Mesendoderm (in vitro differentiated cells): ENCODE data around the gene GPRC5B.

Experiments used
- DNase-seq: peaks from one replicate; pipeline ENCODE4 v3.0.0; 2013
- H2AK5ac ChIP-seq: 2 replicates; pipeline ENCODE4 v1.6.1; 2013; ENCODE audit warnings: low read length, inconsistent platforms
- H2BK120ac ChIP-seq: 2 replicates; pipeline ENCODE4 v1.6.1; 2013; ENCODE audit warnings: low read depth, mild to moderate bottlenecking, low read length, moderate library complexity, mixed read lengths
- H2BK15ac ChIP-seq: replicated peaks from 2 replicates; pipeline ENCODE4 v1.6.1; 2013; ENCODE audit warnings: low read depth, mild to moderate bottlenecking, moderate library complexity
- H2BK5ac ChIP-seq: 2 replicates; pipeline ENCODE4 v1.6.1; 2013; ENCODE audit warnings: low read length, inconsistent platforms
- H3K18ac ChIP-seq: 2 replicates; pipeline ENCODE4 v1.6.1; 2013; ENCODE audit warnings: mild to moderate bottlenecking, low read length, mixed read lengths
- H3K23ac ChIP-seq: one replicate; pipeline ENCODE4 v1.6.1; 2013; ENCODE audit warnings: low read length
- H3K27ac ChIP-seq: 2 replicates; pipeline ENCODE4 v1.5.1; 2013; ENCODE audit warnings: low read depth, mild to moderate bottlenecking, inconsistent platforms, low read length, moderate library complexity
- H3K27me3 ChIP-seq: 2 replicates; pipeline ENCODE4 v1.6.1; 2013; ENCODE audit warnings: low read length, control low read depth, mild to moderate bottlenecking, inconsistent platforms; ENCODE audit not compliant: insufficient read depth, poor library complexity
- H3K36me3 ChIP-seq: 2 replicates; pipeline ENCODE4 v1.6.1; 2013; ENCODE audit warnings: low read length, inconsistent platforms; ENCODE audit not compliant: control insufficient read depth, insufficient read depth
- H3K4ac ChIP-seq: one replicate; pipeline ENCODE4 v1.6.1; 2013; ENCODE audit warnings: low read depth, mild to moderate bottlenecking, low read length, moderate library complexity
- H3K4me1 ChIP-seq: 2 replicates; pipeline ENCODE4 v1.6.1; 2013; ENCODE audit warnings: low read depth, low read length, inconsistent platforms; ENCODE audit not compliant: control insufficient read depth
- H3K4me2 ChIP-seq: 2 replicates; pipeline ENCODE4 v1.6.1; 2013; ENCODE audit warnings: low read length
- H3K4me3 ChIP-seq: 2 replicates; pipeline ENCODE4 v1.5.1; 2013; ENCODE audit warnings: mild to moderate bottlenecking, low read length
- H3K56ac ChIP-seq: one replicate; pipeline ENCODE4 v1.6.1; 2013; ENCODE audit warnings: low read length
- H3K79me1 ChIP-seq: 2 replicates; pipeline ENCODE4 v1.6.1; 2013; ENCODE audit warnings: low read length, inconsistent platforms
- H3K79me2 ChIP-seq: 2 replicates; pipeline ENCODE4 v1.6.1; 2013; ENCODE audit warnings: mild to moderate bottlenecking, low read length; ENCODE audit not compliant: control insufficient read depth, insufficient read depth
- H3K9ac ChIP-seq: 2 replicates; pipeline ENCODE4 v1.6.1; 2013; ENCODE audit warnings: low read length, inconsistent platforms
- H4K5ac ChIP-seq: one replicate; pipeline ENCODE4 v1.6.1; 2013; ENCODE audit warnings: low read length
- H4K8ac ChIP-seq: one replicate; pipeline ENCODE4 v1.6.1; 2013; ENCODE audit warnings: low read depth, mild to moderate bottlenecking, control low read depth, low read length, moderate library complexity
- WGBS: extraction: QIAGEN DNeasy Blood & Tissue Kit; methylation state at CpG from one replicate; pipeline ENCODE4 v1.1.7; 2013; ENCODE audit warnings: low lambda C conversion rate, missing lambda C conversion rate; ENCODE audit not compliant: insufficient coverage; ENCODE audit errors: extremely low coverage; 5-methylcytosine and 5-hydroxymethylcytosine counted together

The GPRC5B gene

GRCh38 chr16:19892902-19893301, 8.3 kb upstream of the GPRC5B start:
- no peak overlapping the region for H3K9ac ChIP-seq
- H2AK5ac ChIP-seq = no peak overlapping the region
- no peaks in the 10 kb centered on the region for H3K36me3 ChIP-seq
- no peaks in the 10 kb centered on the region for H3K4me1 ChIP-seq
- H2BK5ac ChIP-seq = no peak overlapping the region
- H2BK15ac ChIP-seq = no peak overlapping the region
- H3K4me2 ChIP-seq = no peak overlapping the region
- no peaks in the 10 kb centered on the region for H3K79me2 ChIP-seq
- WGBS = no CpG with 5 or more reads among the region's 12 CpGs
- H3K79me1 ChIP-seq = no peaks in the 10 kb centered on the region
- no peak overlapping the region for H4K5ac ChIP-seq
- H3K56ac ChIP-seq = no peak overlapping the region
- no peak overlapping the region for H3K4me3 ChIP-seq
- H3K18ac ChIP-seq = no peak overlapping the region
- H3K4ac ChIP-seq = no peak overlapping the region
- DNase-seq = no peak
- no peak overlapping the region for H2BK120ac ChIP-seq
- no peak overlapping the region for H4K8ac ChIP-seq
- no peaks in the 10 kb centered on the region for H3K27me3 ChIP-seq
- no peak overlapping the region for H3K27ac ChIP-seq
- H3K23ac ChIP-seq = no peak overlapping the region

- no peak overlapping the region for H3K23ac ChIP-seq
- H3K4me2 ChIP-seq = no peak overlapping the region
- H3K4me1 ChIP-seq = no peaks in the 10 kb centered on the region
- no peaks in the 10 kb centered on the region for H3K36me3 ChIP-seq
- H2AK5ac ChIP-seq = no peak overlapping the region
- no peak overlapping the region for H3K9ac ChIP-seq
- no peak overlapping the region for H3K4ac ChIP-seq
- H3K27ac ChIP-seq = no peak overlapping the region
- H4K8ac ChIP-seq = no peak overlapping the region
- H2BK120ac ChIP-seq = no peak overlapping the region
- H4K5ac ChIP-seq = no peak overlapping the region
- no peaks in the 10 kb centered on the region for H3K79me1 ChIP-seq
- no peaks in the 10 kb centered on the region for H3K79me2 ChIP-seq
- no peaks in the 10 kb centered on the region for H3K27me3 ChIP-seq
- no peak overlapping the region for H3K4me3 ChIP-seq
- H3K56ac ChIP-seq = no peak overlapping the region
- no peak overlapping the region for H3K18ac ChIP-seq
- no CpG with 5 or more reads among the region's 3 CpGs for WGBS
- no peak overlapping the region for H2BK15ac ChIP-seq
- no peak overlapping the region for H2BK5ac ChIP-seq
- no peak for DNase-seq
Observed at GRCh38 chr16:19890901-19891300, 6.3 kb upstream of the GPRC5B start.

- H3K27ac ChIP-seq = no peak overlapping the region
- no peak overlapping the region for H2BK120ac ChIP-seq
- no peak overlapping the region for H3K18ac ChIP-seq
- H3K4me3 ChIP-seq = no peak overlapping the region
- H3K9ac ChIP-seq = no peak overlapping the region
- no peaks in the 10 kb centered on the region for H3K79me1 ChIP-seq
- H3K23ac ChIP-seq = no peak overlapping the region
- H2BK15ac ChIP-seq = no peak overlapping the region
- no CpG with 5 or more reads among the region's 3 CpGs for WGBS
- no peak overlapping the region for H4K5ac ChIP-seq
- H2AK5ac ChIP-seq = no peak overlapping the region
- H3K4me2 ChIP-seq = no peak overlapping the region
- no peaks in the 10 kb centered on the region for H3K79me2 ChIP-seq
- H3K56ac ChIP-seq = no peak overlapping the region
- no peaks in the 10 kb centered on the region for H3K4me1 ChIP-seq
- H4K8ac ChIP-seq = no peak overlapping the region
- H3K36me3 ChIP-seq = no peaks in the 10 kb centered on the region
- H3K4ac ChIP-seq = no peak overlapping the region
- DNase-seq = no peak
- H2BK5ac ChIP-seq = no peak overlapping the region
- no peaks in the 10 kb centered on the region for H3K27me3 ChIP-seq
Observed at GRCh38 chr16:19888834-19889233, 4.2 kb upstream of the GPRC5B start.

- no peak overlapping the region for H3K27ac ChIP-seq
- H4K8ac ChIP-seq = no peak overlapping the region
- DNase-seq = peak; percentile 90
- no peaks in the 10 kb centered on the region for H3K27me3 ChIP-seq
- H3K79me1 ChIP-seq = no peaks in the 10 kb centered on the region
- H3K4ac ChIP-seq = no peak overlapping the region
- peaks cover 5% of the 10 kb centered on the region for H3K4me1 ChIP-seq
- H2AK5ac ChIP-seq = no peak overlapping the region
- no peak overlapping the region for H2BK15ac ChIP-seq
- no CpG with 5 or more reads among the region's 20 CpGs for WGBS
- no peak overlapping the region for H2BK5ac ChIP-seq
- H3K4me3 ChIP-seq = no peak overlapping the region
- no peak overlapping the region for H3K18ac ChIP-seq
- H2BK120ac ChIP-seq = no peak overlapping the region
- H3K9ac ChIP-seq = no peak overlapping the region
- H3K4me2 ChIP-seq = no peak overlapping the region
- H3K36me3 ChIP-seq = no peaks in the 10 kb centered on the region
- peaks cover under 1% of the 10 kb centered on the region for H3K79me2 ChIP-seq
- no peak overlapping the region for H3K23ac ChIP-seq
- H3K56ac ChIP-seq = peak overlapping the region; percentile 8
- no peak overlapping the region for H4K5ac ChIP-seq
Observed at GRCh38 chr16:19886073-19886941, 1.7 kb upstream of the GPRC5B start.

- H3K4me1 ChIP-seq = peaks cover 5% of the 10 kb centered on the region
- peaks cover 8% of the 10 kb centered on the region for H3K79me2 ChIP-seq
- H3K27ac ChIP-seq = no peak overlapping the region
- peaks cover 6% of the 10 kb centered on the region for H3K79me1 ChIP-seq
- no peak for DNase-seq
- H3K23ac ChIP-seq = no peak overlapping the region
- H4K8ac ChIP-seq = no peak overlapping the region
- H3K4ac ChIP-seq = no peak overlapping the region
- peak overlapping the region; percentile 67 for H3K9ac ChIP-seq
- H3K4me3 ChIP-seq = no peak overlapping the region
- no peak overlapping the region for H2BK5ac ChIP-seq
- H4K5ac ChIP-seq = no peak overlapping the region
- no peaks in the 10 kb centered on the region for H3K27me3 ChIP-seq
- no peaks in the 10 kb centered on the region for H3K36me3 ChIP-seq
- H3K4me2 ChIP-seq = no peak overlapping the region
- H3K18ac ChIP-seq = no peak overlapping the region
- H2AK5ac ChIP-seq = no peak overlapping the region
- H2BK120ac ChIP-seq = no peak overlapping the region
- H3K56ac ChIP-seq = peak overlapping the region; percentile 90
- WGBS = no CpG with 5 or more reads among the region's 41 CpGs
- no peak overlapping the region for H2BK15ac ChIP-seq
Observed at GRCh38 chr16:19885451-19886072, 914 bp upstream of the GPRC5B start.
